NCI-H1092 treated with DMSO at 0.1 percent for 48 hours (cell line): Measurements from ENCODE around the gene CATSPER3.

Experiments
- DNase-seq: peaks from one replicate; lab custom pipeline; 2025; lab: John Stamatoyannopoulos, UW

The CATSPER3 gene

DNA sequence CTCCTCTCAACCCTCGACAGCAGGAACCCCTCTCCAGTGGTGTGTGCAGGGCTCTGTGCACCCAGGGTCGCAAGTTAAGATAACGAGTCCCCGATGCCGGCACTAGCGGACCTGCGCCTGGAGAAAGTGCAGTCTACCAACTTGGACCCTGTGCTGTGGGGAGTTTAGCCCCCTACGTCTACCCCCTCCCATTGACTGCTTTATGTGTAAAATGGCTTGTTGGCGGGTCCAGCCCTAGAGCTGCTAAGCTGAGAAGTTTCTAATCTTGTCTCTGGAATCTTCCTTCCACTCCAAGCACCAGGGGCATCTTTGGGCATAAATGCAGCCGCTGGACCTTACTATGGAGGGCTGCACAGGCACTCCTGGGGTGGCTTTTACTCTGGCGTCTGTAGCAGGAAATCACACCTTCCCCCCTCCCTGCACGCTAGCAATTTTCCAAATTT, 73.5 kb downstream of the CATSPER3 start:
- no peak for DNase-seq

DNA sequence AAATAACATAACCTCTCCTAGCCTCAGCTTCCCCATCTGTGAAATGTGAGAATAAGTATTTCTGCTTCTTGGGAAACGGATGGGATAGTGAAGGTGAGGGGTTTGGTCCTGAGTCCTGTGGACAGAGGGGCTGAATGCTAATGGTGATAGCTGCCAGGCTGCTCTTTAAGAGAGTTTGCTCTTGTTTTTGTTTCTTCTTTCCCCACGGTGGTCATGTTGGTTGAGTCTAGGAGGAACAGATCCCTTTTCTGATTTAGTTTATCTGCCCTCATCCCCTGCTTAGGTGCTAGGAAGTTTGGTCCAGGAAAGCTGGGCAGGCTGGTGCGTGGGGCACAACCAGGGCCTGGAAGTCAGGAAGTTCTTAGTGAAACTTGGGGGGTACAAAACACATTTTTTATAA, 74.0 kb downstream of the CATSPER3 start:
- no peak for DNase-seq

DNA sequence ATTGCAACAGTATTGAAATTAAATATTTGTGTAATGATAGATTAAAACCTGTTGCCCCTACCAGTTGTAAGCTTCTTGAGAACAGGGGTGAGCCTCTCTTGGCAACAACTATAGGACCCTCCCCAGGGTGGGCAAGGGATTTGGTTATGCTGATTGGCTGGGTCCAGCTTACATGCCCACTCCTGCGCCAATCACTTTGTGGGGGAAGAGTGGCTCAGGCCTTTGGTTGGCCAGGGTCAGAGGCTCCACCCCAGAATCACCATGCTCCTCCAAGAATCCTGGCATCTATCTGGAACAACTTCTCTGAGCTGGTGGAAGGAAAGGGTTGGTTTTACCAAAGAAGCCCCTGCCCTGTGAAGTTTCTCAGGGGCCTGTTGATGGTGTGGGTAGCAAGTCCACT, 74.9 kb downstream of the CATSPER3 start:
- DNase-seq, result no peak

DNA sequence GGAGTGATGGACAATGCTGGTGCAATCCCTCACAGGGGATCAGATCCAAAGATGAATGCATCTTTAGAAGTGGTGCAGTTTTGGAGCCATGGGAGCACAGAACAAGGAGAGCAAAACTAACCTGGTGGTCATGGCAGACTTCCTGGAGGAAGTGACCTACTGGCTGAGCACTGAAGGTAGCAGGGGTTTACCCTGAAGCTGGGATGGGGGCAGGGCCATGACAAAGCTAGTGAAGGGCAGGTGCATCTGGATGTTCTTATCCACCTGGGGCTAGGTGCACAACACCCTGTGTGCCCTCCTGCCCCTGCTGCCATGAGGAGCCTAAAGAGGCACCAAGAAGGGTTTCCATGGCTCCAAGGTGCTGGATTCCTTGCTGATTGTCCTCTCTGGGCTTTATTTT, 77.8 kb downstream of the CATSPER3 start:
- no peak for DNase-seq

DNA sequence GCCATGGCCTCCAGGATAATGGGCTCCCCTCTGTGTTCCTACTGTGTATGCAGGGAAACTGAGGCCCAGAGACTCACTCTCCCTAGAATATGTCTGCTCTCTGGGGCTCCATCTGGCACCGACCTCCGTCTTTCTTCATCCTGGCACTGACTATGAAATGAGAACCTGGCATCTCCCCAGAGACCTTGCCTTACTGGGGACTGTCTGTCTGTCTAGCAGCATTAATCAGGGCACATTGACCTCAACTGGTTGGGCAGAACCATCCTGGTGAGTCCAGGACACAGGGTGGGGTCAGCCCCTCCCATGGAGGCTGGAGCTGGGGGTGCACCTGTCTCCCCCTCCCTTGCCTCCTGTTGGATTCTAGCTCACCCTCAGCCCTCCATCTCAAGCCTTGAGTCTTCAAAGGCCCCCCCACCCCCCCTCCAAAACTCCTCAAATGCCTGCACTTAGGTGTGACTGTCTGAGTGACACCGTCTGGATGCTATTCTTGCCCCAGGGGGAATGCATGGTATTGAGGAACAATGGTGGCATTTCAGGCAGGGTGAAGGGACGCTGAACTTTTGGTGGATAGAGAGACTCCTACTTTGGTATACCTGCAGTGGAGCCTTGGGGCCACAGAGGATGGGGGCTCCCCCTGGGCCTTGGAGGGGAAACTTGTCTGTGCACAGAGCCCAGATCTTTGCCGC, 79.1 kb downstream of the CATSPER3 start:
- DNase-seq, result no peak

DNA sequence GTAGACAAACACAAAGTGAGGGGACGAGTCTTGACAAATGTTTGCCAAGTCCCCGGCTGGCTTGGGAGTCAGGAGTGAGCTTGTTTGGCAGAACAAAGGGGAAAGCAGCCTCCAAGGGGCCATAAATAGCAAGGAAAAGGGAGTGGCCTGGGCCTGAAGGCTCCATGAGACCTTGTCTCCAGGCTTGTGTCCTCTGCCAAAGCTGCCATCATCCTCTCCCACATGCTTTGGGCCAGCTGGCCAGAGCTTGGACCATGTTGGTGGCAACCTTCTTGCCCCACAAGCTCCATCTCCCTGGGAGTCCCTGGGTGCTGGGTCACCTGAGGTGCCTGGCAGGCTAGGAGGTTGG, 79.6 kb downstream of the CATSPER3 start:
- DNase-seq, result no peak

DNA sequence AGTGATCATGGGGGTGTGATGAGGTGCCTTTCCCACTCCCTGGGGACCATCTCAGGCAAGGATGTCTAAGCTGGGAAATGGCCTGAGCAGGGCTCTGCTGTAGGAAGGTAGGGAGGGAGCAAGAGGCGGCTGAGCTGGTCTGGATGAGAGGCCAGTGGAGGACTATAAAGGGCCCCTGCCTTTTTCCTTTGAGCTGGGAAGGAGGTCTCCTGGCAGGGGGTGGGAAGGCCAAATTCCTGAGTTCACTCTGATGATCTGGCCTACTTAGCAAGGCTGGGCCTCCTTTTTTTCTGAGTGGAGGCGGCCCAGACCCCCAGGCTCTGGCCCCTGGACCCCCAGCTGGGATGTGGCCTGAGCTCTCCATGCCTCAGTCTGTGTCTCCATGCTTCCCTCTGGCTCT, 80.6 kb downstream of the CATSPER3 start:
- DNase-seq, result no peak

DNA sequence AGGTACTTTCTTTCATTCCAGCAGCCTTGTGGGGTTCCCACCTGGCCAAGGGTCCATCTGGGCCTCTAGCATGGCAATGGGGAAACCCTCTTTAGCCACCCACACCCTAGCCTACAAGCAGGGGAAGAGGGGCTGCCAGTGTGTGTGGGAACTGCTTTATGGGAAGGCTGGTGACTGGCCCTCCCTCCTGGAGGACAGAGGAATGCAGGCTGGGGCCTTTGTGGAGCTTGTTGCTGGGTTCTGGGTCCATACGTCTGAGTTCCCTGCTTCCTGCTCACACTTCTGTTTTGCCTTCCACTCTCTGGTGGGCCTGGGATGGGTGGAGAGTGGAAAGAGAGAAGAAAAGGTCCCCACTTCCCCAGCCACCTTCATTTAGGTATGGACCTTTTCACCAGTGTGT, 81.2 kb downstream of the CATSPER3 start:
- no peak for DNase-seq

DNA sequence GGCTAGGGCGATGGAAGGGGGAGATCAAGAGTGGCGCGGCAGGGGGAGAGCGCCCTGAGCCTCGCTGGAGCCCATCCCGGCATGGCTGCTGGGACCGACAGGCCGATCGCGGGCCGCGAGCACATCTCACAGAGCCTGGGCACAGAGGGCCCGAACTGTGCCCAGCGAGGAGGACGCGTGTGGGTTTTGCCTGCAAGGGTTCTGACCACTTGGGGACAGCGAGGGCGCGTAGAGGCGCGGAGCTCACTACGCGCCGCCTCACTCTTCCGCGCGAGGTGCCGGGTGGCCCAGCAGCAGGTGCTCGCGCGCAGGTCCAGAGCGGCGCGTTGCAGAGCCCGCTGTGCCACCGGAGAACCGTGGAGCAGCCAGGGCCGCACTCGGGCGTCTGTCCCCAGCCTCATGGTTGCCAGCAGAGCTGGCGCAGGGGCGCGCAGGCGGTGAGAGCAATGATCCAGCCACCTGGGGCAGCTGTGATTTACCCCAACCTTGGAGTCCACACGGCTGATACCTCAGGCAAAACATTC, 82.6 kb downstream of the CATSPER3 start:
- no peak for DNase-seq

DNA sequence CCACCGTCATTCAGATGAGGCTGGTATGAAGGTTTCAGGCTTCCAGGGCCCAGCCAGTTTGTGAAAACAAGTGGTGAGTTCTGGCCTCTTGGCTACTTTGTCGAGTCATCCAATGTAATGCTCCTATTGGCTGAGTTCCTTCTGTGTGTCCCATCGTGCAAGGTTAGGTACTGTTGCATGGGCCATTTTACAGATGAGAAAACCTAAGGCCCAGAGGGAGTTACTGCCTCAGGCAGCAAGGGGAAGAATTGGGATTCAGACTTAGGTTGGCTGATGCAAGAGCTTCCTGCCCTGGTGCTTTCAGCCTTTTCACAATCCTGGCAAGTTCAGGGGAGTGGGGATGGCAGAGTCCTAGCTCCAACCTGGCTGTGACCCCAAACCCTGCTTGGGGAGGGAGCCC, 83.7 kb downstream of the CATSPER3 start:
- DNase-seq, result no peak

DNA sequence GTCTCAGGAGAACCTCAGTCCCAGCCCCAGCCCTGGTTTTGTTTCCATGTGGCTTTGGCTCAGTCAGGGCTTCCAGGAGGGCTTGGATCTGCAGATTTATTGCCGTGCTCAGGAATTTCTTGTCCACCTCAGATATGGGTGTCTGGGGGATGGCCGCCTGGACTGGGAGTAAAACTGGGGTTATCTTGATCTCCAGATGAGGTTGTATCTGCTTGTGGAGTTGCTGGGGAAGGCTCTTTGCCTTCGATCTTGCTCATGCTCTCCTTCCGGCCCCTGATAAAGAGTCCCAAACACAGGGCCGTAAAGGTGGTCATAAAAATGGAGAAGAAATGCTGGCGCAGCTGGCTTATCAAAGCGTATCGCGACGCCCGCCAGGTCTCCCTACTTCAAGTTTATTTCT, 84.2 kb downstream of the CATSPER3 start:
- no peak for DNase-seq

DNA sequence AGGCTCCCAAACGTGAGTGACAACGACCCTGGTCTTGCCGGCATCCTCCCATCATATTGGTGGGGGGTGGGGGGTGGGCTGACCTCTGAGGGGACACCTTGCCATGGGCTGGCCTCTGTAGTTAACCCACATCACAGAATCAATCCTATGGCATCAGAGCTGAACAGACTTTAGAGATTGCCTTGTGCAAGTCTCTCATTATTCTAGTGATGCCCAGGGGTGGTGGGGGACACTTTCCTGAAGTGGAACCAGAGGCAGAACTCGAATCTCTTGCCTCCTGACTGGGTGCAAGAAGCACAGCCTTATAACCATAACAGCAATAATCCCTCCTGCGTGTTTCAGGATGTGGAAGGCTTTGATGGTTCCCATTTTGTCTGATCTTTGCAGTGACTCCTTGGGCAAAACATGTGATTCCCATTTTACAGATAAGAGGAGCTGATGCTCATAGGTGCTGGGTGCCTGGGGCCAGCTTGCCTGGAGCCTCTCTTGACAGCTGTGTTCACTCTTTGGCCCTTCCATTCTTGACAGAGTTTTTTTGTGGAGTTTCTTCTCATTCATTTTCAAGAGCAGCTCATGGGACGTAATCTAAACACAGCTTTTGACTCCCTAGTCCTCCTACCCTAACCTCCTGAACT, 84.9 kb downstream of the CATSPER3 start:
- DNase-seq, result no peak

DNA sequence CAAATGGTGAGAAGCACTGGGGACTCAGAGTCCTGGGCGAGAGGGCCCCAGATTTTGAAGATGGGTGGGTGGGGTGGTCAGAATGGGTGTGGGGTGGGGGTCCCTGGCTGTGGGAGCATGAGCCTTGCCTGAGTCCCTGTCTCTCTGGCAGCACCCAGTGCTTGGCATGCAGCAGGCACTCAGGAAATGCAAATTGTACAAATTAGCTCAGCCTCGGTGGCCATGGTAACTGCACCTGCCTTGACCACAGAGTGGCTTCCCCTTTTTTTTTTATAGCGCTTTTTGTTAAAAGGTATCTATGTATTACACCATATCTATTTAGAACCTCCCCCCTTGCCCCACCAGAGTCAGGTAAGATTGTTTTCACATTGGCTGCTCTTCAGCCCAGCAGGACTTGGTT, 85.6 kb downstream of the CATSPER3 start:
- DNase-seq, result peak; percentile 14

DNA sequence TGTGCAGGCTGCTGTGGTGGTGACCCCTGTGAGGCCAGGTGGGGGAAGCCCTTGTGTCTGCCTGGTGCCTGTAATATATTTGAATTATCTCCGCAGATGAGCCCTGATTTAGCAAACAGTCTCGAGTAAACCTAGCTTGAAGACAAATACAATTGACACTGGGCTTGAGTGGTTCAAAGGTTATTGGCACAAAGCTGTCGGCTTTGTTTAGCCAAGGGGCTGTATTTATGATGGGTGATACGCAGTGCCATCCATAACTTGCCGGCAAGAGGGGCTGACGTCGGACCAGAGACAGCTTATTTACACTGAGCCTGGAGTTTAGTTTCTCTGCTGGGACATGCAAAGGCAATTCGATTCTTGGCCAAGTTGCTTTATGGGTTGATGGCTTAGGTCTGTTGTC, 86.3 kb downstream of the CATSPER3 start:
- peak; percentile 19 for DNase-seq

DNA sequence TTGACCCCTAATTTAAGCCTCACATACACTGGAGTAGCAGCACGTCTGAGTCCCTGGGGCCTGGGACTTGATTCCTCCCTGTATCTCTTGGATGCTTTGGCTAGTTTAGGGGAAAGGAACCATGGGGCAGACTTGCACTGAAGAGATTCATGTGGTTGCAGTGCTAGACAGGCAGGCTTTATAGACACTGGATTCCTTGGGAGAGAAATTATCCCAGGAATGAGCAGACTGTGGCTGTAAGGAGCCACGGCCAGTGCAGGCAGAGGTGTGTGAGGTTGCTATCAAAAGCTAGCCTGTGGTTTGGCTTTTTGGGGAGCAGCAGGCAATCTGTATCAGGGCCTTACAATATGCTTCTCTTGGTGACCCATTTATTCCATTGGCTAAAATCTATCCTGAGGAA, 86.8 kb downstream of the CATSPER3 start:
- no peak for DNase-seq

DNA sequence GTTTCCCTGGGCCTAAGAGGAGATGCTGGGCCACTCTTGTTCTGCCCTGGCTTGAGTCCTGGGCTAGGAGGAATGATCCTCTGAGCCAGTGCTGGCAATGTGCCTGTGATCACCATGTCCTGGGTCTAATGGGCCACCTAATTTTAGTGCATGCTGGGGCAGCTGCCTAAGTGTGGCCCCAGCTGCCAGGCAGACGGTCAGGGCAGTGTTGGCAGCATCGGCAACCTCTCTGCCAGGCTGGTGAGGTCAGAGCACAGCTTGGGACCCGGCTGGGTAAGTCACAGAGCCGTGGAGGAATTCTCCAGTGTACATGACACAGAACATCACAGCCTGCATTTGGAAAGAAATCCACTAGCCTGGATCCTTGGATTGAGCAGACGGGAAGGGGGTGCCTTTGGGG, 87.7 kb downstream of the CATSPER3 start:
- DNase-seq, result no peak

DNA sequence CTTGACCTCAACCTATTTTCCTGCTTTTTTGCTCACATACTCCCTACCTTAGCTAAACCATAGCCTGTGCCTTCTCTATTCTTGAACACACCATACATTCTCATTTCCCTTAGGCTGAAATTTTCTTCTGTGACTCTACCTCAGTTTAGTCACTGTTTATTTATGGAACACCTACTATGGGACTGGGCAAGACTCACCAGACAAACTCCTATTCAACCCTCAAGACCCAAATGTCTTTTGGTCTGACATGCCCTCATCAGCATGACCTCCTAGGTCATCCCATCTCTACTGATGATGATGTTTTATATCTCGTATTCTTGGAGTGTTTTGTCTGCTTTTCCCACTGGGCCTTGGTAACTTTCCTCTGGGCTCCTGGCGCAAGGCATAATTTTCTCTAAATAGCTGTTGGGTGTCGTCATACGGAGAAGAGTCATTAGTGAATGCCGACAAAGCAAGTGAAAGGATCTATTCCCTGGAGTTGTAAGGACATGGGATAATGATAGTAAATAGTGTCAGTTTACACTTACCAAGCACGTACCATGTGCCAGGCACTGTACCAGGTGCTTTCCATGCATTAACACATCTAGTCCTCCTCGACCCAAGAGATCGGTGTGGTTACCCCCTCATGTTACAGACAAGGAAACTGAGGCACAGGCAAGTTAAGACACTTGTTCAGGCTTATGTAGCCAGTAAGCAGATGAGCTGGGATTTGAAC, 88.8 kb downstream of the CATSPER3 start:
- DNase-seq, result no peak

DNA sequence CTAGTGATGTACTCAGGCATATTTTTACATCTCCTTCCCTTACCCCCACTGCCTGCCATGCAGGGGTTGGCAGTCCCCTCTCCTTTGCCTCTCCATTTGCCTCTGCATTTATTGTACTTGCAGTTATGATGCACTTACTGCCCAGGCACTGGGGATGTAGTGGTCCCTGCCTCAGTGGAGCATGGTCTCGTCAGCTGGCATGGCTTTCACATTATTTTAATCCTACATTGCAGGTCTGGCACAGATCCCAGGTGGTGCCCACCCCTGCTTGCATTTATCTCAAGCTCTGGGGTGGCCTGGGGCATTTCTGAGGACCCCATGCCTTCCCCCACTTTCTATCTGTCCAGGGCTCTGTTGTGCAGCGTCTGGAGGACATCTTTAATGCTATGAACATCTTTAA, 89.5 kb downstream of the CATSPER3 start:
- no peak for DNase-seq

DNA sequence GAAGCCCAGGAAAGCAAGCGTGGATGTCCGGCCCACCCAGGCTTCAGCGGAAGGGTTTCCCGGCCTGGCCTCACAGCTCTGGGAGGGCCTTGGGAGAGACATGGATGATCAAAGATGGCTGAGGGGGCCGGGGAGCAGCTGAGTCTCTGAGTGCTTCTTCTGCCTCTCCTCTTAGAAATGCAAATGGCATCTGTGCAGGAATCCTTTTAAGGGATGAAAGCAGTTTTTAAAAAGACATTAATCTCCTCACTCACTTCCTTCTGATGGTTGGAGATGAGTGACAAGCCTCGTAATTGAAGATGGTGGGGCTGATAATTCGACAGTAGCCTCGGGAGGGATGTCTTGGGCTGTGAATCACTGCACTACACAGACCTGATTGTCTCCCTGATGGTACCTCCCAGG, 90.6 kb downstream of the CATSPER3 start:
- no peak for DNase-seq

DNA sequence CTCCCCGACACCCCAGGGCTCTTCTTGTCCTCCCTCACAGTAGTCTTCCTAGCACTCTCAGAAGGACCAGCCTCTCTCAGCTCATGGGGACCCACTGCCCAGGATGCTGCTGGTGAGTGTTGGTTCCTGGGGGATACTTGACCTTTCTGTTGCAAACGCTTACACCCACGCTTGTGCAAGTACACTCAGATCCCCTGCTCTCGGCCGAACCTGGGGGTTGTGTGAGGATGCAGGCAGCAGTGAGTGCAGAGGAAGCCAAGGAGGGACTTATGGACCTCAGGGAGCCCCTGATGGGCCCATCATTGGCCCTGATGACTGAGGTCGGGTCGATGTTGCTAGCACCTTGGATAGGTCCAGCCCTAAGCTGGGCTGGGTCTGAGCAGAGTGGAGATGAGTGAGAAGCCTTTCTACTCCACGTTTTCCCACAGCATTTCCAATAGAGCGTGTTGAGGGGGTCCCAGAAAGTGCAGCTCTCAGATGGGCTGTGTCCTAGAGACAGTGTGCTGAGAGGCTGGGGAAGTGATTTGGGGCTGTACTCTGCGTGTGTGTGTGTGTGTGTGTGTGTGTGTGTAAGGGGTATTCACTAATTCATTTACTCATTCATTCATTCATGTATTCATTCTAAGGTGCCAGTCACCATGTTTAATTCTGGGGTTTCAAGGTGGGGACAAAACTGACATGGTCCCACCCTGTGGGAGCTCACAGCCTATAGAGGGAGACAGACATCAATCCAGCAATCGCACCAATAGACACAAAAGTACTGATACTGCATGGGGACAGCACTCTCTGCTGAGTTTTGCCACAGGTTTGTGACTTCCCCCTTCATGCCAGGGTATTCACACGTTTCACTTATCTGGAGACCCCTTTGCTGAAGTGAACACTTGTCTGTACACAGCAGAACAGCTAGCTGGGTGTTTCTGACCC, 91.6 kb downstream of the CATSPER3 start:
- DNase-seq, result no peak

DNA sequence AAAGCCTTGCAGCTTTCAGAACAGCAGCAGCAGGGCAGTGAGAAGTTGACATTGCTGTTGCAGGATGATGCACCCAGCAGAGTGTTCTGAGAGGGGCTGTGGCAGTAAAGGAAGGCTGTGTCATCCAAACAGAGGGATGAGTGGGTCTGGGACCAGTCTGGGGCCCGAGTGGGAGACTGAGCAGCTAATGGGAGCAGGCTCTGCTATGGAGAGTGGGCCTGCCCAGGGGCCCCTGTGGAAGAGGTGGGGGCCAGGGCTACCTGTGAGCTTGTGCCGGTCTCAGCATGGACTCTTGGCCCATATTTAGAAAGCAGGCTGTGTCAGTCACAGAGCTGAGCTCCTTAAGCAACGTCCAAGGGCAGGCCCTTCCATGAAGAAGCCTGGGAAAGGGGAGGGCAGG, 92.3 kb downstream of the CATSPER3 start:
- DNase-seq, result no peak

DNA sequence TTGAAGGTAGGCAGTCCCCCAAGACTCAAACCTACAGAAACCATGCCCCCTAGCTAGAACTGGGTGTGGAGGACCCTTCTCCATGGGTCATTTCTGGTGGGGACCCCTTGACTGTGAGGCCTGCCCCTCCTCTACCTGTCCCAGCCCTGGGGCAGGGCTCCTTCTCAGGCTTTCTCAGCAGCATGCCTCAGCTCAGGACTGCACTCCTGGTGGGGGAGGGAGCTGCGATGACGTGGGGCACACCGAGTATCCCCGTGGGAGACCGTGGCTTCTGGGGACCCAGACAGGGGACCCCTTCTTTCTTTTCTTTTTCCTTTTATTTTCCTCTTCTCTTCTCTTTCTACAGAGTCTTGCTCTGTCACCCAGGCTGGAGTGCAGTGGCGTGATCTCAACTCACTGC, 93.3 kb downstream of the CATSPER3 start:
- no peak for DNase-seq
